ENCODE measurements around the gene NPFFR2.

- no peak for TF ChIP-seq CTCF (conservative IDR thresholded peaks at IDR 0.05; ENCODE audit: low read length)
- TF ChIP-seq EZH2phosphoT487 (IDR thresholded peaks at IDR 0.05; ENCODE audit: borderline replicate concordance): no peak
Observed at GRCh38 chr4:72019688-72020087, 12.1 kb upstream of the NPFFR2 start.
